Measurements from ENCODE around the gene LAMB1.

DNA sequence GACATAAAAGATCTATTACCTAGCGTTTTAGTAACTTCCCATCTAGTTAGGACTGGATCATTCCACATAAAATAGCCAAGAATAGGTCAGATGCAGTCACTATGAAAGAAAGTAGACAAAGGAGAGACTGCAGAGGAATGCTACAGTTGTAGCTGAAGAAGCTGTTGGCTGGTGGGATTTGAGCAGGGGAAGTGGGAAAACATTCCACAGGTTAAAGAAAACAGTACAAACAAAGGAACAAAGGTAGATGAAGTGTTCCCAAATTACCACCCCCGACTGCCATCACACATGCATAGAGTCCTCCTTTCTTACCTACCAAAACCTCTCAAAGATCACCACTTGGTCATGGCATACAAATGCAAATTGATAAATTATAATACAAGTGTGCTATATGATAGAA lies 70.2 kb downstream of the LAMB1 start:
- TF ChIP-seq, protein P1, sequence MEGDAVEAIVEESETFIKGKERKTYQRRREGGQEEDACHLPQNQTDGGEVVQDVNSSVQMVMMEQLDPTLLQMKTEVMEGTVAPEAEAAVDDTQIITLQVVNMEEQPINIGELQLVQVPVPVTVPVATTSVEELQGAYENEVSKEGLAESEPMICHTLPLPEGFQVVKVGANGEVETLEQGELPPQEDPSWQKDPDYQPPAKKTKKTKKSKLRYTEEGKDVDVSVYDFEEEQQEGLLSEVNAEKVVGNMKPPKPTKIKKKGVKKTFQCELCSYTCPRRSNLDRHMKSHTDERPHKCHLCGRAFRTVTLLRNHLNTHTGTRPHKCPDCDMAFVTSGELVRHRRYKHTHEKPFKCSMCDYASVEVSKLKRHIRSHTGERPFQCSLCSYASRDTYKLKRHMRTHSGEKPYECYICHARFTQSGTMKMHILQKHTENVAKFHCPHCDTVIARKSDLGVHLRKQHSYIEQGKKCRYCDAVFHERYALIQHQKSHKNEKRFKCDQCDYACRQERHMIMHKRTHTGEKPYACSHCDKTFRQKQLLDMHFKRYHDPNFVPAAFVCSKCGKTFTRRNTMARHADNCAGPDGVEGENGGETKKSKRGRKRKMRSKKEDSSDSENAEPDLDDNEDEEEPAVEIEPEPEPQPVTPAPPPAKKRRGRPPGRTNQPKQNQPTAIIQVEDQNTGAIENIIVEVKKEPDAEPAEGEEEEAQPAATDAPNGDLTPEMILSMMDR (CRISPR knock-in tag; IDR thresholded peaks at IDR 0.05) = no peak
- TF ChIP-seq, protein P2, sequence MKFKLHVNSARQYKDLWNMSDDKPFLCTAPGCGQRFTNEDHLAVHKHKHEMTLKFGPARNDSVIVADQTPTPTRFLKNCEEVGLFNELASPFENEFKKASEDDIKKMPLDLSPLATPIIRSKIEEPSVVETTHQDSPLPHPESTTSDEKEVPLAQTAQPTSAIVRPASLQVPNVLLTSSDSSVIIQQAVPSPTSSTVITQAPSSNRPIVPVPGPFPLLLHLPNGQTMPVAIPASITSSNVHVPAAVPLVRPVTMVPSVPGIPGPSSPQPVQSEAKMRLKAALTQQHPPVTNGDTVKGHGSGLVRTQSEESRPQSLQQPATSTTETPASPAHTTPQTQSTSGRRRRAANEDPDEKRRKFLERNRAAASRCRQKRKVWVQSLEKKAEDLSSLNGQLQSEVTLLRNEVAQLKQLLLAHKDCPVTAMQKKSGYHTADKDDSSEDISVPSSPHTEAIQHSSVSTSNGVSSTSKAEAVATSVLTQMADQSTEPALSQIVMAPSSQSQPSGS (CRISPR knock-in tag; IDR thresholded peaks at IDR 0.05) = no peak
- TF ChIP-seq, protein P3, sequence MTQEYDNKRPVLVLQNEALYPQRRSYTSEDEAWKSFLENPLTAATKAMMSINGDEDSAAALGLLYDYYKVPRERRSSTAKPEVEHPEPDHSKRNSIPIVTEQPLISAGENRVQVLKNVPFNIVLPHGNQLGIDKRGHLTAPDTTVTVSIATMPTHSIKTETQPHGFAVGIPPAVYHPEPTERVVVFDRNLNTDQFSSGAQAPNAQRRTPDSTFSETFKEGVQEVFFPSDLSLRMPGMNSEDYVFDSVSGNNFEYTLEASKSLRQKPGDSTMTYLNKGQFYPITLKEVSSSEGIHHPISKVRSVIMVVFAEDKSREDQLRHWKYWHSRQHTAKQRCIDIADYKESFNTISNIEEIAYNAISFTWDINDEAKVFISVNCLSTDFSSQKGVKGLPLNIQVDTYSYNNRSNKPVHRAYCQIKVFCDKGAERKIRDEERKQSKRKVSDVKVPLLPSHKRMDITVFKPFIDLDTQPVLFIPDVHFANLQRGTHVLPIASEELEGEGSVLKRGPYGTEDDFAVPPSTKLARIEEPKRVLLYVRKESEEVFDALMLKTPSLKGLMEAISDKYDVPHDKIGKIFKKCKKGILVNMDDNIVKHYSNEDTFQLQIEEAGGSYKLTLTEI (CRISPR knock-in tag; conservative IDR thresholded peaks at IDR 0.05) = no peak
- TF ChIP-seq, protein P4, sequence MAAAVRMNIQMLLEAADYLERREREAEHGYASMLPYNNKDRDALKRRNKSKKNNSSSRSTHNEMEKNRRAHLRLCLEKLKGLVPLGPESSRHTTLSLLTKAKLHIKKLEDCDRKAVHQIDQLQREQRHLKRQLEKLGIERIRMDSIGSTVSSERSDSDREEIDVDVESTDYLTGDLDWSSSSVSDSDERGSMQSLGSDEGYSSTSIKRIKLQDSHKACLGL (CRISPR knock-in tag; IDR thresholded peaks at IDR 0.05) = no peak
- no peak for TF ChIP-seq BORCS8-MEF2B (CRISPR knock-in tag; IDR thresholded peaks at IDR 0.05)
- TF ChIP-seq CREB1 (IDR thresholded peaks at IDR 0.05) = no peak
- no peak for TF ChIP-seq CREB1 (CRISPR knock-in tag; IDR thresholded peaks at IDR 0.05)
- TF ChIP-seq, protein P5, sequence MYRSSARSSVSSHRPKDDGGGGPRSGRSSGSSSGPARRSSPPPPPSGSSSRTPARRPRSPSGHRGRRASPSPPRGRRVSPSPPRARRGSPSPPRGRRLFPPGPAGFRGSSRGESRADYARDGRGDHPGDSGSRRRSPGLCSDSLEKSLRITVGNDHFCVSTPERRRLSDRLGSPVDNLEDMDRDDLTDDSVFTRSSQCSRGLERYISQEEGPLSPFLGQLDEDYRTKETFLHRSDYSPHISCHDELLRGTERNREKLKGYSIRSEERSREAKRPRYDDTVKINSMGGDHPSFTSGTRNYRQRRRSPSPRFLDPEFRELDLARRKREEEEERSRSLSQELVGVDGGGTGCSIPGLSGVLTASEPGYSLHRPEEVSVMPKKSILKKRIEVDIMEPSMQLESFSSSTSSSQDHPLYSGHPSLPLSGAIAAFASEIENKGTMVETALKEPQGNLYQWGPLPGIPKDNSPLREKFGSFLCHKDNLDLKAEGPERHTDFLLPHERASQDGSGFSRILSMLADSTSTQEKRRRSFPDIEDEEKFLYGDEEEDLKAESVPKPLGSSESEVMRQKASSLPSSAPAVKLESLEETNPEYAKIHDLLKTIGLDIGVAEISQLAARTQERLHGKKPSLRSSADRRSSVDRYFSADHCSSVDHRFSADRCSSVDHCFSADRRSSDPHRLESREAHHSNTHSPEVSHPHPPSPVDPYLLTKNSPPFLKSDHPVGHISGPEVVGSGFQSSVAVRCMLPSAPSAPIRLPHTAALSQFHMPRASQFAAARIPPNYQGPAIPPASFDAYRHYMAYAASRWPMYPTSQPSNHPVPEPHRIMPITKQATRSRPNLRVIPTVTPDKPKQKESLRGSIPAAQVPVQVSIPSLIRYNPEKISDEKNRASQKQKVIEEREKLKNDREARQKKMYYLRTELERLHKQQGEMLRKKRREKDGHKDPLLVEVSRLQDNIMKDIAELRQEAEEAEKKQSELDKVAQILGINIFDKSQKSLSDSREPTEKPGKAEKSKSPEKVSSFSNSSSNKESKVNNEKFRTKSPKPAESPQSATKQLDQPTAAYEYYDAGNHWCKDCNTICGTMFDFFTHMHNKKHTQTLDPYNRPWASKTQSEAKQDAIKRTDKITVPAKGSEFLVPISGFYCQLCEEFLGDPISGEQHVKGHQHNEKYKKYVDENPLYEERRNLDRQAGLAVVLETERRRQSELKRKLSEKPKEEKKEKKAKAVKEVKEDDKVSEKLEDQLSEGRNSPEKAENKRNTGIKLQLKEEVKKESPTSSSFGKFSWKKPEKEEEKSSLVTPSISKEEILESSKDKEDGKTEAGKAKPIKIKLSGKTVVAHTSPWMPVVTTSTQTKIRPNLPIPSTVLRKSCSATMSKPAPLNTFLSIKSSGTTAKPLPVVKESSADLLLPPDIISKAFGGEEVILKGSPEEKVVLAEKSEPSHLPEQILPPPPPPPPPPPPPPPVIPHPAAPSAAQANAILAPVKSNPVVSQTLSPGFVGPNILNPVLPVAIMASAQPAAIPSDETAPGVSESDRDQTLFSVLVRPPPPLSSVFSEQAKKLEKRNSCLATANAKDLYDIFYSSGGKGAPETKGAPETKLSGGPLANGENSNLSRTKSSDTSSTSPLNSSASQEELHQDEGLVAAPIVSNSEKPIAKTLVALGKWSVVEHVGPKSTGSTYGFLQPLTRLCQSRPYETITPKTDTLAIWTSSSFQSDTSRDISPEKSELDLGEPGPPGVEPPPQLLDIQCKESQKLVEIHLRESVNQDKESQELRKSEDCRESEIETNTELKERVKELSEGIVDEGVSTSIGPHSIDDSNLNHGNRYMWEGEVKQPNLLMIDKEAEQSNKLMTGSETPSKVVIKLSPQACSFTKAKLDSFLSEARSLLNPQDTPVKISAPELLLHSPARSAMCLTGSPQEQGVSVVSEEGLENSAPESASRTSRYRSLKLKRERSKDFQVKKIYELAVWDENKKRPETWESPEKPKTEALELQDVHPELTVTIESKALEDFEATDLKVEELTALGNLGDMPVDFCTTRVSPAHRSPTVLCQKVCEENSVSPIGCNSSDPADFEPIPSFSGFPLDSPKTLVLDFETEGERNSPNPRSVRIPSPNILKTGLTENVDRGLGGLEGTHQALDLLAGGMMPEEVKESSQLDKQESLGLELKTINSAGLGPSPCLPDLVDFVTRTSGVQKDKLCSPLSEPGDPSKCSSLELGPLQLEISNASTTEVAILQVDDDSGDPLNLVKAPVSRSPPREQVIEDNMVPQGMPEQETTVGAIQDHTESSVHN (CRISPR knock-in tag; IDR thresholded peaks at IDR 0.05) = no peak
- TF ChIP-seq, protein P6, sequence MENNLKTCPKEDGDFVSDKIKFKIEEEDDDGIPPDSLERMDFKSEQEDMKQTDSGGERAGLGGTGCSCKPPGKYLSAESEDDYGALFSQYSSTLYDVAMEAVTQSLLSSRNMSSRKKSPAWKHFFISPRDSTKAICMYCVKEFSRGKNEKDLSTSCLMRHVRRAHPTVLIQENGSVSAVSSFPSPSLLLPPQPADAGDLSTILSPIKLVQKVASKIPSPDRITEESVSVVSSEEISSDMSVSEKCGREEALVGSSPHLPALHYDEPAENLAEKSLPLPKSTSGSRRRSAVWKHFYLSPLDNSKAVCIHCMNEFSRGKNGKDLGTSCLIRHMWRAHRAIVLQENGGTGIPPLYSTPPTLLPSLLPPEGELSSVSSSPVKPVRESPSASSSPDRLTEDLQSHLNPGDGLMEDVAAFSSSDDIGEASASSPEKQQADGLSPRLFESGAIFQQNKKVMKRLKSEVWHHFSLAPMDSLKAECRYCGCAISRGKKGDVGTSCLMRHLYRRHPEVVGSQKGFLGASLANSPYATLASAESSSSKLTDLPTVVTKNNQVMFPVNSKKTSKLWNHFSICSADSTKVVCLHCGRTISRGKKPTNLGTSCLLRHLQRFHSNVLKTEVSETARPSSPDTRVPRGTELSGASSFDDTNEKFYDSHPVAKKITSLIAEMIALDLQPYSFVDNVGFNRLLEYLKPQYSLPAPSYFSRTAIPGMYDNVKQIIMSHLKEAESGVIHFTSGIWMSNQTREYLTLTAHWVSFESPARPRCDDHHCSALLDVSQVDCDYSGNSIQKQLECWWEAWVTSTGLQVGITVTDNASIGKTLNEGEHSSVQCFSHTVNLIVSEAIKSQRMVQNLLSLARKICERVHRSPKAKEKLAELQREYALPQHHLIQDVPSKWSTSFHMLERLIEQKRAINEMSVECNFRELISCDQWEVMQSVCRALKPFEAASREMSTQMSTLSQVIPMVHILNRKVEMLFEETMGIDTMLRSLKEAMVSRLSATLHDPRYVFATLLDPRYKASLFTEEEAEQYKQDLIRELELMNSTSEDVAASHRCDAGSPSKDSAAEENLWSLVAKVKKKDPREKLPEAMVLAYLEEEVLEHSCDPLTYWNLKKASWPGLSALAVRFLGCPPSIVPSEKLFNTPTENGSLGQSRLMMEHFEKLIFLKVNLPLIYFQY (CRISPR knock-in tag; IDR thresholded peaks at IDR 0.05; ENCODE audit: borderline replicate concordance) = no peak
- TF ChIP-seq, protein P7, sequence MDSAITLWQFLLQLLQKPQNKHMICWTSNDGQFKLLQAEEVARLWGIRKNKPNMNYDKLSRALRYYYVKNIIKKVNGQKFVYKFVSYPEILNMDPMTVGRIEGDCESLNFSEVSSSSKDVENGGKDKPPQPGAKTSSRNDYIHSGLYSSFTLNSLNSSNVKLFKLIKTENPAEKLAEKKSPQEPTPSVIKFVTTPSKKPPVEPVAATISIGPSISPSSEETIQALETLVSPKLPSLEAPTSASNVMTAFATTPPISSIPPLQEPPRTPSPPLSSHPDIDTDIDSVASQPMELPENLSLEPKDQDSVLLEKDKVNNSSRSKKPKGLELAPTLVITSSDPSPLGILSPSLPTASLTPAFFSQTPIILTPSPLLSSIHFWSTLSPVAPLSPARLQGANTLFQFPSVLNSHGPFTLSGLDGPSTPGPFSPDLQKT (CRISPR knock-in tag; IDR thresholded peaks at IDR 0.05; ENCODE audit: borderline replicate concordance) = no peak

All from HepG2 (cell line).